Measurements from ENCODE around the gene HIGD1C. TPM values are rescaled to one million over a fixed set of nuclear protein-coding genes. Genes with fewer than 3 reads are reported as not detected.

Gene HIGD1C
- total RNA-seq, 1 experiment from 2014 or later, result not detected

DNA sequence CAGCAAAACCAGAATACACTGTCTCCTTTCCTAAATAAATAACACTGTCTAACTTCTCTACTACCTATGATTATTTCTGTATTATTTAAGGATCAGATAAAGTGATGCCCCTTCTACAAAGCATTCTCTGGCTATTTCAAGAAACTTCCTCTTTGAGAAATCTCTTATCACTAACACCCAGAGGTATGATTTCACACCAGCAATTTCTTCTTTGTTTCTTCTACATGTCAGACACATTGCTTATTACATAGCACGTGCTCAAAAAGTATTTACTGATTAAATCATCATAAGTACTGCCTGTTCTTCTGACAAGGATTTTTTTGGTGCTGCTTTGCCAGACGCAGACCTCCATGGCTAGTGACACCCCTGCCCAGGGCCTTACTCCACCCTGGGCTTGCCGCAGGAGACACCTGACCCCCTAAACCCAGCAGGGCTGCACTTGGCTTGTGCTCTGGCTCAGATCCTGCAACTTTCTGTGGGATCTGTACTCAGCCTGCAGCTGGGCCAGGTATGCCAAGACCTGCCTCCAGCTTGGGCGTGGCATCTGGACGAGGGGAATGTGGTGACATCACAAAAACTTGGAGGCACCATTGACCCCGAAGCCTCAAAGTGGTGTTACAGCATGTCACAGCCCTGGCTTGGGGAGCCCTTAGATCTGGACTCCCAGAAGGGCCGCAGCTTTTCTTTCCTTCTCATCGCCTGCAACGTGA, 15.4 kb upstream of the HIGD1C start (continued):
- TF ChIP-seq CREB1 (CRISPR knock-in tag; IDR thresholded peaks at IDR 0.05) (no peak), ELF4 (CRISPR knock-in tag; IDR thresholded peaks at IDR 0.05; ENCODE audit: low read depth) (no peak), ERG (CRISPR knock-in tag; IDR thresholded peaks at IDR 0.05) (no peak), NR3C1 (CRISPR knock-in tag; conservative IDR thresholded peaks at IDR 0.05; ENCODE audit: low read depth) (no peak)
- TF ChIP-seq, protein P1, sequence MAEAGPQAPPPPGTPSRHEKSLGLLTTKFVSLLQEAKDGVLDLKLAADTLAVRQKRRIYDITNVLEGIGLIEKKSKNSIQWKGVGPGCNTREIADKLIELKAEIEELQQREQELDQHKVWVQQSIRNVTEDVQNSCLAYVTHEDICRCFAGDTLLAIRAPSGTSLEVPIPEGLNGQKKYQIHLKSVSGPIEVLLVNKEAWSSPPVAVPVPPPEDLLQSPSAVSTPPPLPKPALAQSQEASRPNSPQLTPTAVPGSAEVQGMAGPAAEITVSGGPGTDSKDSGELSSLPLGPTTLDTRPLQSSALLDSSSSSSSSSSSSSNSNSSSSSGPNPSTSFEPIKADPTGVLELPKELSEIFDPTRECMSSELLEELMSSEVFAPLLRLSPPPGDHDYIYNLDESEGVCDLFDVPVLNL (CRISPR knock-in tag; IDR thresholded peaks at IDR 0.05; ENCODE audit: borderline replicate concordance, low read depth), result no peak
- TF ChIP-seq, protein P2, sequence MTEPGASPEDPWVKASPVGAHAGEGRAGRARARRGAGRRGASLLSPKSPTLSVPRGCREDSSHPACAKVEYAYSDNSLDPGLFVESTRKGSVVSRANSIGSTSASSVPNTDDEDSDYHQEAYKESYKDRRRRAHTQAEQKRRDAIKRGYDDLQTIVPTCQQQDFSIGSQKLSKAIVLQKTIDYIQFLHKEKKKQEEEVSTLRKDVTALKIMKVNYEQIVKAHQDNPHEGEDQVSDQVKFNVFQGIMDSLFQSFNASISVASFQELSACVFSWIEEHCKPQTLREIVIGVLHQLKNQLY (CRISPR knock-in tag; IDR thresholded peaks at IDR 0.05), result no peak
- TF ChIP-seq, protein P3, sequence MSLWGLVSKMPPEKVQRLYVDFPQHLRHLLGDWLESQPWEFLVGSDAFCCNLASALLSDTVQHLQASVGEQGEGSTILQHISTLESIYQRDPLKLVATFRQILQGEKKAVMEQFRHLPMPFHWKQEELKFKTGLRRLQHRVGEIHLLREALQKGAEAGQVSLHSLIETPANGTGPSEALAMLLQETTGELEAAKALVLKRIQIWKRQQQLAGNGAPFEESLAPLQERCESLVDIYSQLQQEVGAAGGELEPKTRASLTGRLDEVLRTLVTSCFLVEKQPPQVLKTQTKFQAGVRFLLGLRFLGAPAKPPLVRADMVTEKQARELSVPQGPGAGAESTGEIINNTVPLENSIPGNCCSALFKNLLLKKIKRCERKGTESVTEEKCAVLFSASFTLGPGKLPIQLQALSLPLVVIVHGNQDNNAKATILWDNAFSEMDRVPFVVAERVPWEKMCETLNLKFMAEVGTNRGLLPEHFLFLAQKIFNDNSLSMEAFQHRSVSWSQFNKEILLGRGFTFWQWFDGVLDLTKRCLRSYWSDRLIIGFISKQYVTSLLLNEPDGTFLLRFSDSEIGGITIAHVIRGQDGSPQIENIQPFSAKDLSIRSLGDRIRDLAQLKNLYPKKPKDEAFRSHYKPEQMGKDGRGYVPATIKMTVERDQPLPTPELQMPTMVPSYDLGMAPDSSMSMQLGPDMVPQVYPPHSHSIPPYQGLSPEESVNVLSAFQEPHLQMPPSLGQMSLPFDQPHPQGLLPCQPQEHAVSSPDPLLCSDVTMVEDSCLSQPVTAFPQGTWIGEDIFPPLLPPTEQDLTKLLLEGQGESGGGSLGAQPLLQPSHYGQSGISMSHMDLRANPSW (CRISPR knock-in tag; conservative IDR thresholded peaks at IDR 0.05; ENCODE audit: low read depth), result no peak

DNA sequence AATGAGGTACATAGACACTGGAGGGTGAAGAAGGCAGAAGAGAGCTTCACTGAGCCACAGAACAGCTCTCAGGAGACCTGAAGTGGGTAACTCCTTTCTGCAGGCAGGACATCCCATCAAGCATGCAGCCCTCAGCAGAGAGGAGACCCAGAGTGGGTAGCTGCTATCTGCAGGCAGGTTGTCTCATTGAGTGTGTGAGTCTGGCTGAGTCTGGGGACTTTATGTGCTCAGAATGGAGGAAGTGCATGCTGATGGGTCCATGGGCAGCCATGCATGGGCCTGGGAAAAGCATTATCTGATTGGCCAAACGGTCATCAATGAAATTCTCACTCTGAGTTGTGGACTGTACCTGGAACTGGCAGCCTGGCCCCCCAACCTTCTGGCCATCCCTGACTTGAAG, 14.7 kb upstream of the HIGD1C start:
- no peaks in the 10 kb centered on the region for H3K9me3 Mint-ChIP-seq
- ATAC-seq, result no peak
- no peaks in the 10 kb centered on the region for H3K27me3 Mint-ChIP-seq (ENCODE audit: low read depth)
- ChIA-PET CTCF (no interaction called here), POLR2A (no interaction called here)
- peaks cover 24% of the 10 kb centered on the region for H3K4me1 Mint-ChIP-seq
- no peak overlapping the region for H3K27ac Mint-ChIP-seq
- no peaks in the 10 kb centered on the region for H3K36me3 Mint-ChIP-seq
- no peak overlapping the region for H3K4me3 Mint-ChIP-seq
- no peak for DNase-seq (ENCODE audit: low spot score)
- TF ChIP-seq FOXP4 (CRISPR knock-in tag; IDR thresholded peaks at IDR 0.05) (no peak), RORB (CRISPR knock-in tag; IDR thresholded peaks at IDR 0.05) (no peak), ZNF425 (CRISPR knock-in tag; conservative IDR thresholded peaks at IDR 0.05) (no peak), CTCF (IDR thresholded peaks at IDR 0.05) (no peak), ATF6 (CRISPR knock-in tag; IDR thresholded peaks at IDR 0.05) (no peak), FOXJ3 (CRISPR knock-in tag; IDR thresholded peaks at IDR 0.05; ENCODE audit: borderline replicate concordance) (no peak), CDX4 (CRISPR knock-in tag; IDR thresholded peaks at IDR 0.05; ENCODE audit: borderline replicate concordance) (no peak), GRHL2 (CRISPR knock-in tag; IDR thresholded peaks at IDR 0.05; ENCODE audit: insufficient replicate concordance, severe bottlenecking) (no peak), KAT7 (CRISPR knock-in tag; IDR thresholded peaks at IDR 0.05; ENCODE audit: borderline replicate concordance) (no peak), HMGXB4 (CRISPR knock-in tag; IDR thresholded peaks at IDR 0.05) (no peak)

Measured in WTC11 (cell line).